GM13977 (cell line): ENCODE data around the gene SLC12A7.
A peak's percentile ranks its signal among the peaks of the same experiment; 100 is the strongest.

Experiments used
- DNase-seq: peaks from one replicate; pipeline ENCODE4 v3.0.0; 2012; ENCODE audit warnings: low spot score
- in situ Hi-C: fragments of 300-500 bp; cut with MboI; formaldehyde crosslinking; loops from one replicate; pipeline ENCODE4 v1.12.0; 2022; ENCODE audit warnings: low sequenced_read_pairs, low pct_unique_long_range_greater_than_20kb, mixed read lengths, inconsistent platforms; ENCODE audit not compliant: unreplicated experiment
- TF ChIP-seq, protein P1 (sequence below): IDR thresholded peaks from 2 replicates; pipeline ENCODE4 v1.5.1; 2012; ENCODE audit warnings: mild to moderate bottlenecking, control low read depth; ENCODE audit not compliant: insufficient read depth; ENCODE audit errors: extremely low read depth, missing control alignments

The SLC12A7 gene

DNA sequence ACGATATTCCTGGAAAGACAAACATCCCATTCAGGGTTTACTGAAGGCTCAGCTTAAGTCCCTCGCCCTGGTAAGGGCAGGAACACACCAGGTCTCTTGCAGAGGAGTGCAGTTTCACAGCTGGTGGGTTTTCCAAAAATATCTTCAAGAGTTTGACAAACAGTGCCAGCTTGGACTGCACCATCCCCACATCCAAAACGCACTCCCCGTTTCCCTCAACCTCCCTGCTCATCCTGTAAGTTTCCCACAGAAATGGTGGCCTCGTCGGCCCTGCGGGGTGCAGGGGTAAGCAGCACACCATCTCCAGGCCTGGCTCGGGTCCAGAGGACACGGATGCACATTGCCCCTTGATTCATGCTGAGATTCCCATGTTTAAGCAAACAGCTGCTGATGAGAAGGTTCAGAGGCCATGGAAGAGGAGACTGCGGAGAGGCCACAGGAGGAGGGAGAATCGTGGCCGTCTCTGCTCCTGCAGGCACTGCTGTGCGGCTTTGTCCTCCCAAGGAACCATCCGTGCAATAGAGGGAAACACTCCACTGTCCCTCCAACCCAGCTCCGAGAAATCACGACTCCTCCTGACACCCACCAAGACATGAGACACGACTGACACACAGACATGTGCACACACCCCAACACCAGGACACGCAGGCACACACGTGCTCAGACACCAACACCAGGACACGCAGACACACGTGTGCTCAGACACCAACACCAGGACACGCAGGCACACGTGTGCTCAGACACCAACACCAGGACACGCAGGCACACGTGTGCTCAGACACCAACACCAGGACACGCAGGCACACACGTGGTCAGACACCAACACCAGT lies 24.0 kb upstream of the SLC12A7 start:
- no peak for DNase-seq
- TF ChIP-seq, protein P1, sequence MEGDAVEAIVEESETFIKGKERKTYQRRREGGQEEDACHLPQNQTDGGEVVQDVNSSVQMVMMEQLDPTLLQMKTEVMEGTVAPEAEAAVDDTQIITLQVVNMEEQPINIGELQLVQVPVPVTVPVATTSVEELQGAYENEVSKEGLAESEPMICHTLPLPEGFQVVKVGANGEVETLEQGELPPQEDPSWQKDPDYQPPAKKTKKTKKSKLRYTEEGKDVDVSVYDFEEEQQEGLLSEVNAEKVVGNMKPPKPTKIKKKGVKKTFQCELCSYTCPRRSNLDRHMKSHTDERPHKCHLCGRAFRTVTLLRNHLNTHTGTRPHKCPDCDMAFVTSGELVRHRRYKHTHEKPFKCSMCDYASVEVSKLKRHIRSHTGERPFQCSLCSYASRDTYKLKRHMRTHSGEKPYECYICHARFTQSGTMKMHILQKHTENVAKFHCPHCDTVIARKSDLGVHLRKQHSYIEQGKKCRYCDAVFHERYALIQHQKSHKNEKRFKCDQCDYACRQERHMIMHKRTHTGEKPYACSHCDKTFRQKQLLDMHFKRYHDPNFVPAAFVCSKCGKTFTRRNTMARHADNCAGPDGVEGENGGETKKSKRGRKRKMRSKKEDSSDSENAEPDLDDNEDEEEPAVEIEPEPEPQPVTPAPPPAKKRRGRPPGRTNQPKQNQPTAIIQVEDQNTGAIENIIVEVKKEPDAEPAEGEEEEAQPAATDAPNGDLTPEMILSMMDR = no peak
- in situ Hi-C loops = no loop called here

DNA sequence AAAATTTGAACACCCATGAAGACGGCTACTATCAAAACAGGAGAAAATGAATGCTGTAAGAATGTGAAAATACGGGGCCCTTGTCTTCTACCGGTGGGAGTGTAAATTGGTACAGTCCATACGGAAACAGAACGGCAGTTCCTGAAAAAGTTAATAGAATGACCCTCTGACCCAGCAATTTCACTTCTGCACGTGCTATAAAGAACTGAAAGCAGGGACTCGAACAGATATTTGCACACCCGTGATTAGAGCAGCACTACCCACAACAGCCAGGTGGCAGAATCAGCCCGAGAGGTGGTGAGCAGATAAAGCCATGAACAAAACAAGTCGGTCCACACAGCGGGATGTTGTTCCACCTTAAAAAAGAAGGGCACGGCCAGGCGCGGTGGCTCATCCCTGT lies 22.6 kb upstream of the SLC12A7 start:
- in situ Hi-C loops = no loop called here
- peak; percentile 71 for DNase-seq
- TF ChIP-seq, protein P1 = peak; percentile 37

DNA sequence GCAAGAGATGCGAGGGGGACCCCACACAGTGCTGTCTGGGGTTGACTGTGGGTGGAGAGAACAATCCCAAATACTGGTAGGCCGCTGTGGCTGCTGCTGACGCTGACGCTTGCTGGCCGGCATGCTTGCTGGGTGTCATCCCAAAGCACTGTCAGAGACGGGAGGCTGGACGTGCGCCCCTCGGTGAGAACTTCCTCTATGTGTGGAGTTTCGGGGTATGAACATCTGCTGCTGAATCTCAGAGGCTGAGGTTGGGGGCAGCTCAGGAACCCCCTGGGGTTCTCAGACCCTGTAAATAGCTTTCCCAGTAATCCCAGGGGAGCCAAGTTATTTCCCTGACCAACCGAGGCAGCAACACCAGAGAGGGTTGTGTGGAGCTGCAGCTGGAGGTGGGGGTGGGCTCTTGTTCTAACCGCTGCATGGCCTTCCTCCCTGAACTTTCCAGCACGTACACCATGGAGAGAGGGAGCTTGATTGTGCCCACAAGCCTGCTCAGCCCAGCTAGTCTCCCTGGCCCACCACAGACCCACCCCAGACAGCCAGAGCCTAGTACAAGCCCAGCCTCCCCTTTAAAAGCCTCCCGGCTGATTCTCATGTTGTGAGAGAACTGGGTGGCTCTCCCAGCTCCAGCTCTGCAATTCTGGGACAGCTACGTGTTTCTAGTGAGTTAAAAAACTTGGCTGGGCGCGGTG lies 21.8 kb upstream of the SLC12A7 start:
- in situ Hi-C loops = no loop called here
- TF ChIP-seq, protein P1 = no peak

DNA sequence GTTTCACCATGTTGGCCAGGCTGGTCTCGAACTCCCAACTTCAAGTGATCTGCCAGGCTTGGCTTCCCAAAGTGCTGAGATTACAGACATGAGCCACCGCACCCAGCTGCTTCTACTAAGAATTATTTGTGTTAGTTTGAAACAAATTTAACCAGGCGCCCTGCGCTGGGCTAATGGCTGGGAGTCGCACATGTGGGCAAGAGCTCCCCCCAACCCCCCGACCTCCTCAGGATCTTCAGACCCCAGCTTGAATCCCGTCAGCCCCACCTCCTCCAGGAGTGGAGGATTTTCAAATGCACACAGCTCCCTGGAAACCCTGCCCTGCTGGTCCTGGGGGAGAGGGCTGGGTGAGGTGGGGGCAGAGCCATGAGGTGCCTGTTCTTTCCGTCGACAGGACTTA lies 21.2 kb upstream of the SLC12A7 start:
- TF ChIP-seq, protein P1 = no peak
- DNase-seq = no peak
- in situ Hi-C loops = no loop called here

More for the DNA sequence above, 21.8 kb upstream of the SLC12A7 start:
- no peak for DNase-seq

DNA sequence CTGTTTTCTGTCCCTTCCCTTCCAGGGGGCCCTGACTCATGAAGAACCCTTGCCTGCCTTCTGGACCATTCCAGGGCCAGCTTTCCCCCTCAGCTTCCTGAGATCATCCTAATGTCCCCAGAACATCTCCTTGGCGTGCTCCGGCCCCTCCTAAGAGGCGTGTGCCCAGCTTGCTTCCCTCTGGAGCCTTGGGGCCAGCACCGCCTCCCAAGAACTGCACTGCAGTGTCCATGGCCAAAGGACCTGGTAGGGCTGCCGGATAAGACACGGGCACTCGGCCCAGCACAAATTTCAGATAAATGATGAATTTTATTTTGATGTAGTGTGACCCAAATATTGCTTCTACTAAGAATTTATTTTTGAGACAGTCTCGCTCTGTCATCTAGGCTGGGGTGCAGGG lies 20.7 kb upstream of the SLC12A7 start:
- in situ Hi-C loops = no loop called here
- no peak for DNase-seq
- TF ChIP-seq, protein P1 = no peak

DNA sequence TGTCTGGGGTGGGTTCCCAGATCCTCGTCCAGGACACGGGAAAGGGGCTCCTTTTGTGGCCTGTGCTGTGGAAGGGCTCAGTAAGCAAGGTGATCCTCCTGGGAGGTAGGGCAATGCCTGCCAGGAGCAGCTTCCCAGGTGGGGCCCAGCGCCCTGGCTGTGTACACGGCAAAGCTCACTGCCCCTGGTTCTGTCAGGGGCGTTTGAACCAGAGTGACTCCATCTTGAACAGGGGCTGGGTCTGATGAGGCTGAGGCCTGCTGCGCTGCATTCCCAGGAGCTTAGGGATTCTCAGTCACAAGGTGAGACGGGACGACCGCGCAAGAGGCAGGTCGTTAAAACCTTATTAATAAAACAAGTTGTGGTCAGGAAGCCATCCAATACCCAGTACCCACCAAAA lies 19.9 kb upstream of the SLC12A7 start:
- in situ Hi-C loops = no loop called here
- TF ChIP-seq, protein P1 = no peak

More for the DNA sequence above, 19.9 kb upstream of the SLC12A7 start:
- DNase-seq = no peak
